T-helper 1 cell treated with Interleukin-12 subunit alpha and Interleukin-12 subunit beta and Interleukin-4 antibody, amounts not matched to agents 30 μg/mL and 1 μg/mL, for 36 hours (primary cell): ENCODE measurements around the gene TMIGD2.
A peak's percentile ranks its signal among the peaks of the same experiment; 100 is the strongest.
"Not testable (repeated sequence)": the region's sequence is repeated elsewhere in the genome, so short reads cannot be mapped to it uniquely, and the experiment has no call there.

Experiments
- H3K27ac Mint-ChIP-seq: one replicate; pipeline ENCODE4 v1.8.0; 2021; ENCODE audit warnings: mild to moderate bottlenecking, mixed read lengths
- H3K27me3 Mint-ChIP-seq: one replicate; pipeline ENCODE4 v1.8.0; 2021; ENCODE audit warnings: low read depth, mixed read lengths
- H3K36me3 Mint-ChIP-seq: one replicate; pipeline ENCODE4 v1.8.0; 2021; ENCODE audit warnings: low read depth, mixed read lengths
- H3K4me1 Mint-ChIP-seq: one replicate; pipeline ENCODE4 v1.8.0; 2021; ENCODE audit warnings: low read depth, mixed read lengths
- H3K4me3 Mint-ChIP-seq: one replicate; pipeline ENCODE4 v1.8.0; 2021; ENCODE audit warnings: mild to moderate bottlenecking, moderate library complexity, mixed read lengths
- H3K9me3 Mint-ChIP-seq: one replicate; pipeline ENCODE4 v1.8.0; 2021; ENCODE audit warnings: mixed read lengths

TMIGD2 gene

GRCh38 chr19:4329858-4330257 is 27.7 kb upstream of the TMIGD2 start:
- Mint-ChIP-seq H3K4me1 (peaks cover 14% of the 10 kb centered on the region), H3K4me3 (no peak overlapping the region), H3K9me3 (peaks cover 8% of the 10 kb centered on the region), H3K36me3 (peaks cover 6% of the 10 kb centered on the region), H3K27me3 (peaks cover 4% of the 10 kb centered on the region), H3K27ac (no peak overlapping the region)

DNA sequence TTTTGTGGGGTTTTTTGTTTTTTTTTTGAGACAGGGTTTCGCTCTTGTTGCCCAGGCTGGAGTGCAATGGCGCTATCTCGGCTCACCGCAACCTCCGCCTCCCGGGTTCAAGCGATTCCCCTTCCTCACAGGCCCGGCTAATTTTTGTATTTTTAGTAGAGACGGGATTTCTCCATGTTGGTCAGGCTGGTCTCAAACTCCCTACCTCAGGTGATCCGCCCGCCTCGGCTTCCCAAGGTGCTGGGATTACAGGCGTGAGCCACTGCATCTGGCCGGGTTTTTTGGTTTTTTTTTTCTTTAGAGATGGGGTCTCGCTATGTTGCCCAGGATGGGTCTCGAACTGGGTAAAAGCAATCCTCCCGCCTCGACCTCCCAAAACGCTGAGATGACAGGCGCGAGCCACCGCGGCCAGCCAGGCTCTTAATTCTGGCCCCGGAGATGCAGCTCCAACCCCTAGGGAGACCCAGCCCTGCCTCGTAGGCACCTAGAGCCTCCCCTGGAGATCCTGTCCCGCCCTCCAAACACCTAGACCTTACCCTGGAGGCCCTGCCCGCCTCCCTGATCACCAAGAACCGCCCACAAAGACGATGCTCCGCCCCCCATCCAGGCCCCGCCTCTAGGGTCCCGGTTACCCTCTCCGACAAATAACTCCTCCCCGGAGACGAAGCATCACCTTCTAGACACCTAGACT is 26.9 kb upstream of the TMIGD2 start:
- peaks cover 14% of the 10 kb centered on the region for H3K4me1 Mint-ChIP-seq

DNA sequence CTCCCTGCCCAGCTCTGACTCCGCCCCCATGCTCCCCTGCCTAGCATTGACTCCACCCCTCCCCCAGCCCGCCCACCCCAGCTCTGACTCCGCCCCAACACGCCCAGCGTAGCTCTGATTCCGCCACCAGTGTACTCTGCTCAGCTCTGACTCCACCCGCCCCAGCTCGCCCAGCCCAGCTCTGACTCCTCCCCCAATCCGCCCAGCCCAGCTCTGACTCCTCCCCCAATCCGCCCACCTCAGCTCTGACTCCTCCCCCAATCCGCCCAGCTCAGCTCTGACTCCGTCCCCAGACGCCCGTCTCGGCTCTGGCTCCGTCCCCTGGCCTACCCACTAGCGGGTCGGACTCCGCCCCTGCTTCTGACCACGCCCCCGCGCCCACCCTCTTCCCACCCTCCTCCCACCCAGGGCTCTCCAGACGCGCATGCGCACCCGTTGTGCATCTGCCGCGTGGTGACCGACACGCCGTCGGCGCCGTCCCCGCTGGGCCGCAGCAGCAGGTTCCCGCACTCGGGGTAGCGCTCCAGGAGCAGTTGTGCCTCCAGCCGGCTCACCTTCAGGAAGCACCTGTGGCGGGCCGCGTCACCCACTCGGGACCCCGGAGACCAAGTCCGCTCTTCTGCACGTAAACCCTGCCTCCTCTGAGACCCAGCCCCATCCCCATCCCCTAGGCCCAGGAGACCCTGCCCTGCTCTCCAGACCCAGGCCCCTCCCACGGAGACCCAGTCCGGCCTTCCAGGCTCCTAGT is 26.2 kb upstream of the TMIGD2 start:
- no peaks in the 10 kb centered on the region for H3K9me3 Mint-ChIP-seq

More for the DNA sequence above, 26.9 kb upstream of the TMIGD2 start:
- H3K4me3 Mint-ChIP-seq: peak overlapping the region; percentile 79
- not testable (repeated sequence) for H3K9me3 Mint-ChIP-seq, H3K27me3 Mint-ChIP-seq, H3K36me3 Mint-ChIP-seq
- H3K27ac Mint-ChIP-seq: peak overlapping the region; percentile 82

GRCh38 chr19:4327877-4328242 is 25.7 kb upstream of the TMIGD2 start:
- Mint-ChIP-seq H3K4me3 (peak overlapping the region; percentile 79), H3K36me3 (peaks cover 2% of the 10 kb centered on the region), H3K4me1 (peaks cover 14% of the 10 kb centered on the region), H3K27me3 (peaks cover 4% of the 10 kb centered on the region), H3K9me3 (no peaks in the 10 kb centered on the region), H3K27ac (peak overlapping the region; percentile 70)

More for the DNA sequence above, 26.2 kb upstream of the TMIGD2 start:
- peak overlapping the region; percentile 82 for H3K27ac Mint-ChIP-seq
- peak overlapping the region; percentile 79 for H3K4me3 Mint-ChIP-seq
- H3K36me3 Mint-ChIP-seq: peaks cover 2% of the 10 kb centered on the region
- peaks cover 14% of the 10 kb centered on the region for H3K4me1 Mint-ChIP-seq
- peaks cover 4% of the 10 kb centered on the region for H3K27me3 Mint-ChIP-seq

DNA sequence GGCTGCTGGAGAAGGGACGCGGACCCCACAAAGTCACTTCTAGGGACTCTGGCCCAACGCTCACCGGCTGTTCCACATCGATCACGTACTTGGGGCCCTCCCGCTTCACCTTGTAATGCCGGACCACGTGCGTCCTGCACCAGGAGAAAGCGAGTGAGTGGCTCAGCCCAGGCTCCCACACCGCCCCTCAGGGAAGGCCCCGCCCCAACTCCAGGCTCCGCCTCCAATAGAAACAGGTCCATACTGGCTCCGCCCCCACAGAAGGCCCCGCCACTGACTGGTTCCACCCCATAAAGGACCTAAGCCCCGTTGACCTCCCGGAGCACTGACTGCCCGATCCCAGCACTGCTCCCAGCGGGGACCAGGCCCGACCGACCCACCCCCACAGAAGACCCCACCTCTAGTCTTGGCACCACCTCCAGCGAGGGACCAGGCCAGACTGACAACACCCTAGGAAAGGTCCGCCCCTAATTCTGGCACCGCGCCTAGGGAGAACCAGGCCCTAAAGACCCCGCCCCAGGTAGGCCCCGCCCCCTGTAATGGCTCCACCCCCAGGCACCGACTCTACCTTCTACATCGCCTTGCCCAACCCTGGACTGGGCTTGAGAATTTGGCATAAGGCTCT is 25.2 kb upstream of the TMIGD2 start:
- Mint-ChIP-seq H3K27me3 (peaks cover 4% of the 10 kb centered on the region), H3K9me3 (no peaks in the 10 kb centered on the region), H3K36me3 (peaks cover 2% of the 10 kb centered on the region), H3K4me3 (peak overlapping the region; percentile 79), H3K4me1 (peaks cover 14% of the 10 kb centered on the region), H3K27ac (peak overlapping the region; percentile 70)

- no peak overlapping the region for H3K27ac Mint-ChIP-seq
- no peaks in the 10 kb centered on the region for H3K9me3 Mint-ChIP-seq
- H3K4me1 Mint-ChIP-seq: peaks cover 14% of the 10 kb centered on the region
- peaks cover 2% of the 10 kb centered on the region for H3K36me3 Mint-ChIP-seq
- H3K27me3 Mint-ChIP-seq: peaks cover 4% of the 10 kb centered on the region
- peak overlapping the region; percentile 79 for H3K4me3 Mint-ChIP-seq
Observed at GRCh38 chr19:4326837-4327251, 24.7 kb upstream of the TMIGD2 start.

- Mint-ChIP-seq H3K9me3 (no peaks in the 10 kb centered on the region), H3K27me3 (peaks cover 4% of the 10 kb centered on the region), H3K4me3 (peak overlapping the region; percentile 42), H3K36me3 (peaks cover 2% of the 10 kb centered on the region), H3K27ac (no peak overlapping the region), H3K4me1 (peaks cover 14% of the 10 kb centered on the region)
Observed at GRCh38 chr19:4326215-4326836, 24.1 kb upstream of the TMIGD2 start.

DNA sequence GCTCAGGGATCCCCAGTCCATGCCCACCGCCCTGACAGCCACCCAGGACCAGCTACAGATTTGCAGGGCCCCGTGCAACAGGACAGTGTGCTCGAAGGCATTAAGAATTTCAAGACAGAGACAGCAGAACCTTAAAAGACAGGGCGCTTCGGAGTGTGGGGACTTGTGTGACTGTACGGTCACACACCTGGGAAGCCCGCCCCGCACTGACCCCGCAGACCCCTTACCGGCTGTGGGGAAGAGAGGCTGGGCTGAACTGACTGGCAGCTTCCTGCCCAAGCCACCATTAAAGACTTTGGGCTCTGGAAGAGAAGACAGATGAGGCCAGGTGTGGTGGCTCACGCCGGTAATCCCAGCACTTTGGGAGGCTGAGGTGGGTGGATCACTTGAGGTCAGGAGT is 22.0 kb upstream of the TMIGD2 start:
- peaks cover 14% of the 10 kb centered on the region for H3K4me1 Mint-ChIP-seq
- no peak overlapping the region for H3K27ac Mint-ChIP-seq
- H3K4me3 Mint-ChIP-seq: no peak overlapping the region
- H3K9me3 Mint-ChIP-seq: peaks cover 18% of the 10 kb centered on the region
- peaks cover 4% of the 10 kb centered on the region for H3K27me3 Mint-ChIP-seq
- H3K36me3 Mint-ChIP-seq: peaks cover 12% of the 10 kb centered on the region

GRCh38 chr19:4323692-4324091 is 21.5 kb upstream of the TMIGD2 start:
- no peak overlapping the region for H3K27ac Mint-ChIP-seq
- H3K4me3 Mint-ChIP-seq: no peak overlapping the region
- peaks cover 4% of the 10 kb centered on the region for H3K27me3 Mint-ChIP-seq
- peaks cover 23% of the 10 kb centered on the region for H3K9me3 Mint-ChIP-seq
- H3K36me3 Mint-ChIP-seq: peaks cover 15% of the 10 kb centered on the region
- H3K4me1 Mint-ChIP-seq: peaks cover 14% of the 10 kb centered on the region

GRCh38 chr19:4322942-4323665 is 20.9 kb upstream of the TMIGD2 start:
- Mint-ChIP-seq H3K27ac (no peak overlapping the region), H3K4me1 (peaks cover 14% of the 10 kb centered on the region), H3K36me3 (peaks cover 20% of the 10 kb centered on the region), H3K4me3 (no peak overlapping the region), H3K27me3 (peaks cover 4% of the 10 kb centered on the region), H3K9me3 (peaks cover 24% of the 10 kb centered on the region)

DNA sequence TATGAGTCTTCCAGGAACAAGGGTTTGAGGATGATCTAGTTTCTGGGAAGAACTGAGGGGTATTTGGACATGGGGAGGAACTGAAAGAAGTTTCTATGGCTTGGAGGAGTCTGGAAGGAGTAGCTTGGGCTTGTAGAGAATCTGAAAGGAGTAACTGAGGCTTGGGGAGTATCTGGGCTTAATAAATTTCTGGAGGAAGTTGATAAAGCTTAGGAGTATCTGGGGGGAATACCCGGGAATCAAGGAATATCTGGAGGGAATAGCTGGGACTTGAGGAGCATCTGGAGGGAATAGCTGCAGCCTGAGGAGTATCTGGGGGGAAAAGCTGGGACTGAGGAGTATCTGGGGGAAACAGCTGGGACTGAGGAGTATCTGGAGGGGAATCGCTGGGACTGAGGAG is 18.2 kb upstream of the TMIGD2 start:
- peaks cover 24% of the 10 kb centered on the region for H3K36me3 Mint-ChIP-seq
- no peaks in the 10 kb centered on the region for H3K4me1 Mint-ChIP-seq
- H3K27ac Mint-ChIP-seq: no peak overlapping the region
- peaks cover 24% of the 10 kb centered on the region for H3K9me3 Mint-ChIP-seq
- no peak overlapping the region for H3K4me3 Mint-ChIP-seq
- no peaks in the 10 kb centered on the region for H3K27me3 Mint-ChIP-seq

DNA sequence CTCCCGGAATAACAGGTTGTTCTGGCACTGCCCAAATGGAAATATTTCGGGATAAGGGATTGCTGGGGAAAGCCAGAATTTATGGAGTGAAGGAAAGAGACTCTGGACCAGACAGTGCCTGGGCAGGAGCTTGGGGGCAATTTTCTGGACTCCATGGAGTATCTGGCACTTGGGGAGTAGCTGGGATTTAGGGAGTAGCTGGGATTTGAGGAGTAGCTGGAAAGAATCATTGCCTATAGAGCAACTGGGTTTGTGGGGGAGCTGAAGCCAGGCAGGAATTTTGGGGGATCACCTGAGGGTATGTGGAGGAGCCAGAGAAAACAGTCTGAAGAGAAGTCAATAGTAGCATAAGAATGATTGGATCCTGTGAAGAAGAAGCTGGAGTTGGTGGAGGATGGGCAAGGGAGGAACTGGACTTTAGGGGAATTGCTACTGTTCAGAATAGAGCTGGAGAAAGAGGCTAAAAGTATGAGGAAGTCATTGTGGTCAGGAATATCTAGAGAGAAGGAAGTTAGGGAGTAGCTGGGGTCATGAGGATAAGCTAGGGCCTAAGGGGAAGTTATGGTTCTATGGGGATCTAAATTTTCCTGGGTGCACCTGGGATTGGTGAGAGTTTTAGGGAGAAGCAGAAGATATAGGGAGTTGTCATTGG is 17.0 kb upstream of the TMIGD2 start:
- H3K27me3 Mint-ChIP-seq: no peaks in the 10 kb centered on the region
- peaks cover 24% of the 10 kb centered on the region for H3K9me3 Mint-ChIP-seq
- no peaks in the 10 kb centered on the region for H3K4me1 Mint-ChIP-seq
- H3K27ac Mint-ChIP-seq: peak overlapping the region; percentile 2
- no peak overlapping the region for H3K4me3 Mint-ChIP-seq
- H3K36me3 Mint-ChIP-seq: peaks cover 24% of the 10 kb centered on the region

DNA sequence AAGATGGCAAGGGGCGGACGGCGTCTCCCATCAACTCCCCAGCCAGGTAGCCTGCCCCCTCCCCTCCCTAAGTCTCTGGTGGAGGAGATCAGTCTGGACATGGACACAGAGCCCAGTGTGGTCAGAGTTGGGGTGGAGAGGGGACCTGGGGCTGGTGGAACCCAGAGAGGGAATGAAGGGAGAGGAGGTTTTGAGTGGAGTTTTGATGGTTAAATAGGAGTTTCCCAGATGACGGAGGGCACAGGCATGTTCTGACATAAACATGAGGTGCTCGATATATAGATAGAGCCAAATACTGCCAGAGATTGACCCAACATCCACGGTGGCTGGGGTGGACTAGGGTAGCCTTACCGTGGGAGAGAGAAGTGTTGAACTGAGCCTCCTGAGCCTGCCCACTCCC is 16.3 kb upstream of the TMIGD2 start:
- Mint-ChIP-seq H3K36me3 (peaks cover 24% of the 10 kb centered on the region), H3K9me3 (peaks cover 24% of the 10 kb centered on the region), H3K4me1 (no peaks in the 10 kb centered on the region), H3K4me3 (no peak overlapping the region), H3K27me3 (no peaks in the 10 kb centered on the region), H3K27ac (no peak overlapping the region)

GRCh38 chr19:4316956-4317355 is 14.8 kb upstream of the TMIGD2 start:
- Mint-ChIP-seq H3K9me3 (peaks cover 24% of the 10 kb centered on the region), H3K4me1 (no peaks in the 10 kb centered on the region), H3K4me3 (no peak overlapping the region), H3K27ac (no peak overlapping the region), H3K36me3 (peaks cover 24% of the 10 kb centered on the region), H3K27me3 (no peaks in the 10 kb centered on the region)
